K562 (cell line): ENCODE results near the gene NEK1. TPM values are rescaled to one million over a fixed set of nuclear protein-coding genes. Genes with fewer than 3 reads are reported as not detected.

Experiments used
- ATAC-seq: fragments of 200-7000 bp; cut with Tn5 transposase; 3 replicates; pipeline ENCODE4 v1.9.1; 2020; ENCODE audit warnings: moderate library complexity
- BruUV-seq: library from RNA; stranded (reverse); fragments of 400-500 nt; replicated peaks from 2 replicates; lab custom pipeline; 2021; lab: Mats Ljungman, UMichigan
- CTCF ChIA-PET: fragments of 300-600 bp; formaldehyde crosslinking; extraction: SDS; loops from one replicate; lab custom pipeline; 2021; ENCODE audit warnings: low intra/inter-chr PET ratio; lab: Yijun Ruan, JAX
- POLR2A ChIA-PET: fragments of 300-600, 350-650 bp; sonication (Branson Sonifier 250); formaldehyde crosslinking; extraction: SDS; loops from one replicate; lab custom pipeline; 2021; ENCODE audit warnings: antibody characterized with exemption, inconsistent platforms; lab: Yijun Ruan, JAX
- DNase-seq, 4 experiments: peaks; one replicate each; pipeline versions ENCODE4 v3.0.0 to v3.0.0-alpha.2; 2011 to 2018; ENCODE audit warnings: low spot score in 3 of 4, mixed read lengths in 3 of 4; ENCODE audit errors: extremely low read depth in 1 of 4
- FAIRE-seq: peaks from 2 replicates; lab custom pipeline; 2011; peaks lifted over from hg19 to GRCh38; lab: Jason Lieb, UNC
- H2AFZ ChIP-seq: 2 replicates; pipeline ENCODE4 v1.6.0; 2011; ENCODE audit warnings: low read depth, low read length, control low read depth, inconsistent platforms
- H3K27ac ChIP-seq: fragments of 200-600 bp; 3 replicates; pipeline ENCODE4 v1.8.0; 2011; ENCODE audit warnings: low read depth, mild to moderate bottlenecking, control low read depth, inconsistent platforms, low read length, moderate library complexity, mixed read lengths; ENCODE audit errors: extremely low read depth
- H3K27me3 ChIP-seq, 2 experiments: fragments of 300-600 bp in 1 of 2; 2 replicates in 1 of 2; 3 replicates in 1 of 2; pipeline versions ENCODE4 v1.6.0 to v1.8.0; 2011; ENCODE audit warnings: inconsistent platforms in 2 of 2, low read length in 2 of 2, mild to moderate bottlenecking in 1 of 2, mixed read lengths in 1 of 2, moderate library complexity in 1 of 2; ENCODE audit not compliant: control insufficient read depth in 2 of 2, insufficient read depth in 2 of 2
- H3K36me3 ChIP-seq: fragments of 300-600 bp; 3 replicates; pipeline ENCODE4 v1.8.0; 2011; ENCODE audit warnings: mild to moderate bottlenecking, low read length, inconsistent platforms; ENCODE audit not compliant: control insufficient read depth, insufficient read depth
- H3K4me1 ChIP-seq, 2 experiments: fragments of 200-600 bp in 1 of 2; replicated peaks in 1 of 2; 2 replicates in 1 of 2; 3 replicates in 1 of 2; pipeline versions ENCODE4 v1.5.1 to v1.8.0; 2011; ENCODE audit warnings: inconsistent platforms in 2 of 2, low read length in 2 of 2, mild to moderate bottlenecking in 1 of 2, mixed read lengths in 1 of 2, moderate library complexity in 1 of 2; ENCODE audit not compliant: control insufficient read depth in 2 of 2, insufficient read depth in 2 of 2
- H3K4me2 ChIP-seq: 2 replicates; pipeline ENCODE4 v1.6.1; 2011; ENCODE audit warnings: low read length, control low read depth, inconsistent platforms, mixed read lengths; ENCODE audit not compliant: insufficient read depth
- H3K4me3 ChIP-seq: fragments of 200-600 bp; sonication (generic), shearing (Covaris generic); 2 replicates; pipeline ENCODE4 v1.5.1; 2016; ENCODE audit warnings: control low read depth, inconsistent platforms
- H3K79me2 ChIP-seq: fragments of 200-600 bp; 3 replicates; pipeline ENCODE4 v1.8.0; 2011; ENCODE audit warnings: low read length, inconsistent platforms; ENCODE audit not compliant: control insufficient read depth, insufficient read depth
- H3K9ac ChIP-seq, 2 experiments: 2 replicates each; pipeline versions ENCODE4 v1.6.0 to v1.6.1; 2011; ENCODE audit warnings: low read depth in 2 of 2, low read length in 2 of 2, control low read depth in 1 of 2, inconsistent platforms in 1 of 2, mild to moderate bottlenecking in 1 of 2, mixed read lengths in 1 of 2; ENCODE audit not compliant: insufficient read depth in 1 of 2
- H3K9me1 ChIP-seq: one replicate; pipeline ENCODE4 v1.6.0; 2011; ENCODE audit warnings: inconsistent platforms, mild to moderate bottlenecking, low read length, moderate library complexity; ENCODE audit not compliant: control insufficient read depth, insufficient read depth
- H3K9me3 ChIP-seq: replicated peaks from 2 replicates; pipeline ENCODE4 v1.5.1; 2011; ENCODE audit warnings: low read depth, low read length, inconsistent platforms; ENCODE audit not compliant: control insufficient read depth, insufficient read depth
- H4K20me1 ChIP-seq: replicated peaks from 2 replicates; pipeline ENCODE4 v1.6.1; 2011; ENCODE audit warnings: low read length, inconsistent platforms, mixed read lengths; ENCODE audit not compliant: control insufficient read depth, insufficient read depth
- BRD9 ChIP-seq: fragments of 450-650 bp; IDR thresholded peaks from 2 replicates; pipeline ENCODE4 v1.6.1; 2018; ENCODE audit warnings: low read depth; ENCODE audit not compliant: partially characterized antibody
- DIDO1 ChIP-seq: fragments of 450-650 bp; IDR thresholded peaks from 2 replicates; pipeline ENCODE4 v1.6.1; 2016; ENCODE audit warnings: low read depth, missing biosample characterization, missing genetic modification characterization
- PPARD ChIP-seq: fragments of 250-450 bp; sonication (Bioruptor Pico); IDR thresholded peaks from 2 replicates; pipeline ENCODE4 v1.8.0; 2022; ENCODE audit warnings: inconsistent platforms, mild to moderate bottlenecking, moderate library complexity
- SPI1 ChIP-seq: IDR thresholded peaks from 2 replicates; pipeline ENCODE4 v1.6.1; 2011; ENCODE audit warnings: low read depth, low read length, control low read depth, borderline replicate concordance
- TAF1 ChIP-seq: IDR thresholded peaks from 2 replicates; pipeline ENCODE4 v1.6.1; 2011; ENCODE audit warnings: mild to moderate bottlenecking, low read length, moderate library complexity; ENCODE audit not compliant: insufficient read depth, control insufficient read depth, severe bottlenecking; ENCODE audit errors: extremely low read depth
- TAL1 ChIP-seq: fragments of 450-650 bp; IDR thresholded peaks from 2 replicates; pipeline ENCODE4 v1.6.1; 2016; ENCODE audit warnings: mild to moderate bottlenecking
- ZKSCAN3 ChIP-seq: fragments of 250-450 bp; sonication (Bioruptor Pico); IDR thresholded peaks from 2 replicates; pipeline ENCODE4 v1.4.0; 2020
- ZNF780A ChIP-seq: fragments of 250-450 bp; sonication (Bioruptor Pico); IDR thresholded peaks from 2 replicates; pipeline ENCODE4 v1.5.0; 2021; ENCODE audit warnings: mild to moderate bottlenecking
- WGBS: fragments of 100-300 bp; shearing (Covaris generic); methylation state at CpG from one replicate; pipeline ENCODE4 v1.1.6; 2016; ENCODE audit warnings: low coverage, mixed read lengths; ENCODE audit not compliant: insufficient coverage; ENCODE audit errors: missing lambda C conversion rate; 5-methylcytosine and 5-hydroxymethylcytosine counted together
- in situ Hi-C: fragments of 300-500 bp; cut with MboI; formaldehyde crosslinking; loops from 4 replicates; pipeline ENCODE4 v1.15.0; 2018; ENCODE audit warnings: inconsistent platforms, mixed read lengths
- intact Hi-C: fragments of 100-400 bp; cut with micrococcal nuclease; formaldehyde crosslinking; loops from 2 replicates; pipeline ENCODE4 v1.14.2; 2022
- polyA plus RNA-seq, 8 experiments: library from polyadenylated mRNA; depleted of rRNA in 4 of 8; stranded (reverse) in 5 of 8; unstranded in 3 of 8; fragments of >200 nt; fragmentation: Nextera tagmentation in 2 of 8; fragmentation: Illumina TruSeq in 1 of 8; extraction: Ambion mirVana in 2 of 8; extraction: Trizol in 1 of 8; gene quantifications; 2 replicates each; pipeline versions ENCODE4 v1.2.1 to v1.2.3, GENCODE V29; 2011 to 2014; ENCODE audit warnings: inconsistent platforms in 1 of 8, missing spikeins in 1 of 8
- total RNA-seq, 7 experiments: library from RNA; depleted of rRNA in 6 of 7; stranded (reverse); fragments of >200 nt in 6 of 7; fragmentation: Illumina TruSeq in 2 of 7; extraction: Trizol in 2 of 7; gene quantifications; 2 replicates each; pipeline versions ENCODE4 v1.2.1 to v1.2.3, GENCODE V29; 2011 to 2021; ENCODE audit warnings: low replicate concordance in 1 of 7
- TF ChIP-seq, protein P1 (sequence below): IDR thresholded peaks from 3 replicates; pipeline ENCODE4 v1.6.1; 2011; ENCODE audit warnings: borderline replicate concordance, mild to moderate bottlenecking; ENCODE audit not compliant: insufficient read length, insufficient read depth
- TF ChIP-seq, protein P2 (sequence below): fragments of 450-650 bp; IDR thresholded peaks from 2 replicates; pipeline ENCODE4 v1.6.1; 2016; ENCODE audit warnings: missing biosample characterization, missing genetic modification characterization
- TF ChIP-seq, protein P3 (sequence below): sonication (generic); formaldehyde crosslinking; IDR thresholded peaks from 2 replicates; pipeline ENCODE4 v1.8.1; 2022; ENCODE audit warnings: missing genetic modification reagents

The NEK1 gene
- total and polyA plus RNA-seq, 9 of the 15 experiments (the other 6 are each of a cell fraction or from before 2014, with no cell fraction given): 6.2 to 15.7 (median 10.3) TPM

DNA sequence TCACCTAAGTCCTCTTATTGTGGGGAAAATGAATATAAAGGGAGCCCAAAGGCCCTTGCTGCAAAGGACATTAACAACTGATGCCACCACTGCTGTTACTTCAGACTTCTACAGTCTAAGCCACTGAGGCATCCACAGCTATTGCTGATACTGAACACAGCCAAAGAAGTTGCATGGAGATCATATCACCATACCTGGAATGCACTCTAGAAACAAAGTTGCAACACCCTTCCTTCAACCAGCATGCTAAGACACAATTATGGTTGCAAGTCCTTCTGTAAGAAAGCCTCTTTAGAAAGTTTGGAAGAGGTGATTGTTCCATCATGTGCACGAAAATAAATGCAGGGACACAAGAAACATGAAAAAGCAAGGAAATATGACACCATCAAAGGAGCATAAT lies 236.0 kb downstream of the NEK1 start:
- no peaks in the 10 kb centered on the region for H3K27me3 ChIP-seq
- H3K27ac ChIP-seq: no peak overlapping the region
- no peak for ATAC-seq
- in situ Hi-C loops (no loop called here), intact Hi-C loops (no loop called here)
- no peaks in the 10 kb centered on the region for H3K79me2 ChIP-seq
- no peaks in the 10 kb centered on the region for H3K4me1 ChIP-seq
- 0% methylated on average over 1 of the region's 1 CpG for WGBS
- no TSS peak for BruUV-seq
- POLR2A ChIA-PET: no interaction called here
- H3K9ac ChIP-seq: no peak overlapping the region
- CTCF ChIA-PET: no interaction called here
- FAIRE-seq: no peak
- no peaks in the 10 kb centered on the region for H4K20me1 ChIP-seq
- no peaks in the 10 kb centered on the region for H3K9me3 ChIP-seq
- no peak for TF ChIP-seq PPARD (CRISPR knock-in tag)
- no peak for TF ChIP-seq TAF1
- H2AFZ ChIP-seq: no peak overlapping the region
- no peak overlapping the region for H3K4me3 ChIP-seq
- no peak overlapping the region for H3K4me2 ChIP-seq
- no peaks in the 10 kb centered on the region for H3K36me3 ChIP-seq
- no peaks in the 10 kb centered on the region for H3K9me1 ChIP-seq
- DNase-seq: no peak

DNA sequence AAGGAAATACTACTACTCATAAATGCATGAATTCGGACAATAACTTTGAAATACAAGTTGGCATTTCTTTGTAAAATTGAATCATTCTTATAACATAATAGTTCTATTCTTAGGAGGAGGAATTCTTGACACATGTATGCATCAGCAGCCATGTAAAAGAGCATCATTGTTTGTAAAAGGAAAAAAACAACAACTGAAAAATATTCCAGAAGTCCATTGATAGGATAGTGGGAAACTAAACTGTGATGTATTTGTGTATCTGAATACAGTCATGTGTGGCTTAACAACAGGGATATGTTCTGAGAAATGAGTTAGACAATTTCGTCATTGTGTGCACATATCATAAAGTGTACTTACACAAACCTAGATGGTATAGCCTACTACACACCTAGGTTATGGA lies 239.6 kb downstream of the NEK1 start:
- Histone ChIP-seq H3K27me3 (no peaks in the 10 kb centered on the region), H4K20me1 (no peaks in the 10 kb centered on the region), H3K27ac (no peak overlapping the region), H3K4me2 (no peak overlapping the region), H3K9ac (no peak overlapping the region), H3K36me3 (no peaks in the 10 kb centered on the region), H3K4me3 (no peak overlapping the region), H3K4me1 (no peaks in the 10 kb centered on the region), H2AFZ (no peak overlapping the region), H3K79me2 (no peaks in the 10 kb centered on the region), H3K9me1 (no peaks in the 10 kb centered on the region), H3K9me3 (no peaks in the 10 kb centered on the region)
- in situ Hi-C loops (no loop called here), intact Hi-C loops (no loop called here)
- ChIA-PET POLR2A (no interaction called here), CTCF (no interaction called here)
- no peak for FAIRE-seq
- no TSS peak for BruUV-seq
- ATAC-seq: no peak
- no peak for DNase-seq
- TF ChIP-seq BRD9 (no peak), ZNF780A (CRISPR knock-in tag) (no peak), TAL1 (no peak), DIDO1 (no peak), ZKSCAN3 (CRISPR knock-in tag) (no peak), SPI1 (no peak)
- TF ChIP-seq, protein P1, sequence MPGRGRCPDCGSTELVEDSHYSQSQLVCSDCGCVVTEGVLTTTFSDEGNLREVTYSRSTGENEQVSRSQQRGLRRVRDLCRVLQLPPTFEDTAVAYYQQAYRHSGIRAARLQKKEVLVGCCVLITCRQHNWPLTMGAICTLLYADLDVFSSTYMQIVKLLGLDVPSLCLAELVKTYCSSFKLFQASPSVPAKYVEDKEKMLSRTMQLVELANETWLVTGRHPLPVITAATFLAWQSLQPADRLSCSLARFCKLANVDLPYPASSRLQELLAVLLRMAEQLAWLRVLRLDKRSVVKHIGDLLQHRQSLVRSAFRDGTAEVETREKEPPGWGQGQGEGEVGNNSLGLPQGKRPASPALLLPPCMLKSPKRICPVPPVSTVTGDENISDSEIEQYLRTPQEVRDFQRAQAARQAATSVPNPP: no peak
- TF ChIP-seq, protein P2, sequence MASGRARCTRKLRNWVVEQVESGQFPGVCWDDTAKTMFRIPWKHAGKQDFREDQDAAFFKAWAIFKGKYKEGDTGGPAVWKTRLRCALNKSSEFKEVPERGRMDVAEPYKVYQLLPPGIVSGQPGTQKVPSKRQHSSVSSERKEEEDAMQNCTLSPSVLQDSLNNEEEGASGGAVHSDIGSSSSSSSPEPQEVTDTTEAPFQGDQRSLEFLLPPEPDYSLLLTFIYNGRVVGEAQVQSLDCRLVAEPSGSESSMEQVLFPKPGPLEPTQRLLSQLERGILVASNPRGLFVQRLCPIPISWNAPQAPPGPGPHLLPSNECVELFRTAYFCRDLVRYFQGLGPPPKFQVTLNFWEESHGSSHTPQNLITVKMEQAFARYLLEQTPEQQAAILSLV (tag): no peak
- TF ChIP-seq, protein P3, sequence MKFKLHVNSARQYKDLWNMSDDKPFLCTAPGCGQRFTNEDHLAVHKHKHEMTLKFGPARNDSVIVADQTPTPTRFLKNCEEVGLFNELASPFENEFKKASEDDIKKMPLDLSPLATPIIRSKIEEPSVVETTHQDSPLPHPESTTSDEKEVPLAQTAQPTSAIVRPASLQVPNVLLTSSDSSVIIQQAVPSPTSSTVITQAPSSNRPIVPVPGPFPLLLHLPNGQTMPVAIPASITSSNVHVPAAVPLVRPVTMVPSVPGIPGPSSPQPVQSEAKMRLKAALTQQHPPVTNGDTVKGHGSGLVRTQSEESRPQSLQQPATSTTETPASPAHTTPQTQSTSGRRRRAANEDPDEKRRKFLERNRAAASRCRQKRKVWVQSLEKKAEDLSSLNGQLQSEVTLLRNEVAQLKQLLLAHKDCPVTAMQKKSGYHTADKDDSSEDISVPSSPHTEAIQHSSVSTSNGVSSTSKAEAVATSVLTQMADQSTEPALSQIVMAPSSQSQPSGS (CRISPR knock-in tag): no peak
- WGBS: 2% methylated on average over 2 of the region's 2 CpGs
